ENCODE measurements around the gene WDR19. TPM values are rescaled to one million over a fixed set of nuclear protein-coding genes. Genes with fewer than 3 reads are reported as not detected.
"Not testable (repeated sequence)": the region's sequence is repeated elsewhere in the genome, so short reads cannot be mapped to it uniquely, and the experiment has no call there.

The WDR19 gene
- total RNA-seq, 4 donors from 2014 or later, result 24.4 to 111 (median 25.2) TPM

DNA sequence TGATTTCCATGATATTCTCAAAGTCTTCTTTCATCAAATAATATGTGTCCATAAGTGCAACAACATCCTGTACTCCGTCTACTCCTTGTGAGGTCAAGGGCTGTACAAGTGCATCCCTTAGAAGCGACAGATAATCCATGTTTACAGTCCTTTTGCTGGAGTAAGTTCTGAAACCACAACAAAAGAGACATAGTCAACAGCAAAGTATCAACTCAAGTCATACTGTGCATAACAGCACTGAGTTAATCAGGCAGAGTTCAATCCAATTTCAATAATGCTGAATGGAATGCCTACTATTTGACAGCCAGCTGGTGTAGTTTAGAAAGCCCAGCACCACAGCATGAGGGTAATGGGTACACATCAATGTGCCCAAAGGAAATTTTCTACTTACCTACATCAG is 109.4 kb downstream of the WDR19 start:
- DNase-seq (ENCODE audit: low spot score in 2 of 2), result no peak
- H3K27ac ChIP-seq, result no peak overlapping the region
- WGBS, result 86% methylated on average over 2 of the region's 2 CpGs
- no peak overlapping the region for H3K4me3 ChIP-seq
- no peaks in the 10 kb centered on the region for H3K27me3 ChIP-seq
- H3K9me3 ChIP-seq, result no peaks in the 10 kb centered on the region
- peaks cover 87% of the 10 kb centered on the region for H3K36me3 ChIP-seq
- H3K4me1 ChIP-seq, result no peaks in the 10 kb centered on the region
- no peak for TF ChIP-seq CTCF (IDR thresholded peaks at IDR 0.05)

GRCh38 chr4:39292433-39292832 is 110.1 kb downstream of the WDR19 start:
- H3K27ac ChIP-seq; H3K4me3 ChIP-seq; H3K9me3 ChIP-seq; H3K4me1 ChIP-seq; DNase-seq (ENCODE audit: low spot score in 2 of 2); H3K27me3 ChIP-seq: not testable (repeated sequence)
- 97% methylated on average over 5 of the region's 5 CpGs for WGBS
- peaks cover 80% of the 10 kb centered on the region for H3K36me3 ChIP-seq

DNA sequence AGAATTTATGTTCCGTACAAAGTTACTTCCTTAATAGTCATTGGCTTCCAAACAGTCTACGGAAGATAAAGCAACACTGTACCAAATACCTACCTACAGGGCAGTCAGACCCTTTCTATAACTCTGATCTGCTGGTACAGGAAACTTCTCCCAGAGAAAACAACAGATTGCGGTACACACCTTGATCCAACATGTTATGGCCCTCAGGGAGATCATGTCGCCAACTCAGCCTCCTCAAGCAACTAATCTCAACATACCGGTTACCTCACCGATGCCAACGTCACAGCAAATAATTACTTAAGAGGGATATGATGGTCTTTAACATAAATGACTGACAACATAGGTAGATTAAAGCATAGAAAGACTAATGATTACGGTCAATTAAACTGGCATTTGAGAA is 113.5 kb downstream of the WDR19 start:
- H3K27me3 ChIP-seq, result no peaks in the 10 kb centered on the region
- H3K9me3 ChIP-seq, result no peaks in the 10 kb centered on the region
- TF ChIP-seq POLR2A (IDR thresholded peaks at IDR 0.05), result no peak
- no peak for TF ChIP-seq POLR2AphosphoS5 (IDR thresholded peaks at IDR 0.05)
- TF ChIP-seq EP300 (IDR thresholded peaks at IDR 0.05), result no peak
- TF ChIP-seq CTCF (IDR thresholded peaks at IDR 0.05), result no peak
- no peak overlapping the region for H3K4me3 ChIP-seq
- H3K4me1 ChIP-seq, result no peaks in the 10 kb centered on the region
- H3K36me3 ChIP-seq, result peaks cover 79% of the 10 kb centered on the region
- 96% methylated on average over 8 of the region's 8 CpGs for WGBS
- no peak for DNase-seq (ENCODE audit: low spot score in 2 of 2)
- H3K27ac ChIP-seq, result no peak overlapping the region

DNA sequence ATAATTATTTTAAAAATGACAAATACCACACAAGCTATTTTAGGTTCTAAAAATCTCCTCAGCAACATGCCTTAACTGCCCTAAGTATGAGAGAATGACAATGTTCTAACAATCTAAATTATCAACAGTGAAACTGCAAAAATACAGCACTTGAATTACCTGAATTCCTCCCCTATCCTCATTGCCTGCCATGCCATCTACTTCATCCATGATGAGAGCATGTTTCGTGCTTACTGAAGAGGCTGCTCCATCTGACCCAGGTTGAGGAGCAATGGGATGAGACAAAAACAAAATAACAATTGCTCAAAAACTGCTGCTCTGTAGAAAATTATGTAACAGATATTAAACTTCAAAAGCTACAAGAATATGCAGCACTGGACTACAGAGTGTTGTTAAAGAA is 120.6 kb downstream of the WDR19 start:
- Histone ChIP-seq H3K27ac (no peak overlapping the region), H3K36me3 (peaks cover 86% of the 10 kb centered on the region), H3K27me3 (no peaks in the 10 kb centered on the region), H3K9me3 (no peaks in the 10 kb centered on the region), H3K4me3 (no peak overlapping the region), H3K4me1 (no peaks in the 10 kb centered on the region)
- no peak for DNase-seq (ENCODE audit: low spot score in 2 of 2)
- 97% methylated on average over 1 of the region's 1 CpG for WGBS
- TF ChIP-seq CTCF (IDR thresholded peaks at IDR 0.05) (no peak), POLR2AphosphoS5 (IDR thresholded peaks at IDR 0.05) (no peak), EP300 (IDR thresholded peaks at IDR 0.05) (no peak), POLR2A (IDR thresholded peaks at IDR 0.05) (no peak)

DNA sequence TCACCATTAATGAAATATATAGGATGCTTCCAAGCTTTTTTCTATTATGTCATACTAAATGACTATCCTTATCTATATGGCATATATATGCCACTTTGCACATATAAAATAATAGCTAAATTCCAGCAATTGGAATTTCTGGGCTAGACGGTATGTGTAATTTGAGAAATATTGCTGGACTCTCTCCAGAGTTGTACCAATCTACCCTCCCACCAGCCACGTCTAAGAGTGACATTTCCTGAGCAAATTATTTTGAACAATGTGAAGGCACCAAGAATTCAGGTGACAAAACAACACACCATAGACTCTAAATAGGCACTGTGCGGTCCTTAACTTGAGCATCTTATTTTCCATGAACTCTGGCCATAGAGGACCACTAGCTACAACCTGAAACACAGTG is 121.5 kb downstream of the WDR19 start:
- TF ChIP-seq EP300 (IDR thresholded peaks at IDR 0.05), result no peak
- no peak for TF ChIP-seq POLR2AphosphoS5 (IDR thresholded peaks at IDR 0.05)
- no peak for TF ChIP-seq POLR2A (IDR thresholded peaks at IDR 0.05)
- TF ChIP-seq CTCF (IDR thresholded peaks at IDR 0.05), result no peak
- no peak overlapping the region for H3K27ac ChIP-seq
- H3K4me3 ChIP-seq, result no peak overlapping the region
- H3K9me3 ChIP-seq, result no peaks in the 10 kb centered on the region
- H3K27me3 ChIP-seq, result no peaks in the 10 kb centered on the region
- H3K4me1 ChIP-seq, result no peaks in the 10 kb centered on the region
- peaks cover 86% of the 10 kb centered on the region for H3K36me3 ChIP-seq
- DNase-seq (ENCODE audit: low spot score in 2 of 2), result no peak
- 88% methylated on average over 3 of the region's 3 CpGs for WGBS

- H3K36me3 ChIP-seq, result peaks cover 83% of the 10 kb centered on the region
- H3K27me3 ChIP-seq, result no peaks in the 10 kb centered on the region
- DNase-seq (ENCODE audit: low spot score in 2 of 2), result no peak
- TF ChIP-seq POLR2A (IDR thresholded peaks at IDR 0.05) (no peak), POLR2AphosphoS5 (IDR thresholded peaks at IDR 0.05) (no peak), EP300 (IDR thresholded peaks at IDR 0.05) (no peak), CTCF (IDR thresholded peaks at IDR 0.05) (no peak)
- 86% methylated on average over 5 of the region's 5 CpGs for WGBS
- no peak overlapping the region for H3K4me3 ChIP-seq
- no peaks in the 10 kb centered on the region for H3K9me3 ChIP-seq
- H3K27ac ChIP-seq, result no peak overlapping the region
- no peaks in the 10 kb centered on the region for H3K4me1 ChIP-seq
These were observed 122.3 kb downstream of the WDR19 start for GRCh38 chr4:39304651-39305050.

Data from suprapubic skin (tissue), 4 donors.